HepG2 (cell line): ENCODE measurements around the gene SEMA7A. TPM values are rescaled to one million over a fixed set of nuclear protein-coding genes. Genes with fewer than 3 reads are reported as not detected.

ENCODE experiments used
- ATAC-seq: fragments of 200-7000 bp; cut with Tn5 transposase; 3 replicates; pipeline ENCODE4 v1.9.1; 2020; ENCODE audit warnings: mild to moderate bottlenecking, moderate library complexity
- BruUV-seq: library from RNA; stranded (reverse); fragments of 400-500 nt; replicated peaks from 2 replicates; lab custom pipeline; 2021; lab: Mats Ljungman, UMichigan
- CTCF ChIA-PET: fragments of 300-600 bp; formaldehyde crosslinking; extraction: SDS; loops from one replicate; lab custom pipeline; 2021; ENCODE audit warnings: low total read pairs, inconsistent platforms, low intra/inter-chr PET ratio; lab: Yijun Ruan, JAX
- POLR2A ChIA-PET: fragments of 350-600 bp; sonication (Branson Sonifier 250); formaldehyde crosslinking; loops from one replicate; lab custom pipeline; 2020; ENCODE audit warnings: antibody characterized with exemption, inconsistent platforms; lab: Yijun Ruan, JAX
- DNase-seq: peaks from one replicate; pipeline ENCODE4 v3.0.0-alpha.2; 2015; ENCODE audit warnings: low spot score
- FAIRE-seq: peaks from 3 replicates; lab custom pipeline; 2011; peaks lifted over from hg19 to GRCh38; lab: Jason Lieb, UNC
- H2AFZ ChIP-seq: one replicate; pipeline ENCODE4 v1.6.1; 2011; ENCODE audit warnings: low read length, inconsistent platforms
- H3K27ac ChIP-seq: fragments of 300-600 bp; 3 replicates; pipeline ENCODE4 v1.8.0; 2011; ENCODE audit warnings: mixed run types, mild to moderate bottlenecking, mixed read lengths, low read length, inconsistent platforms; ENCODE audit not compliant: insufficient read depth; ENCODE audit errors: extremely low read length
- H3K27me3 ChIP-seq, 2 experiments: fragments of 200-600 bp in 1 of 2; 2 replicates in 1 of 2; 3 replicates in 1 of 2; pipeline versions ENCODE4 v1.6.0 to v1.8.0; 2011; ENCODE audit warnings: low read length in 2 of 2, mild to moderate bottlenecking in 2 of 2, moderate library complexity in 2 of 2, inconsistent platforms in 1 of 2; ENCODE audit not compliant: insufficient read depth in 2 of 2, control insufficient read depth in 1 of 2
- H3K36me3 ChIP-seq, 2 experiments: fragments of 200-600 bp in 1 of 2; replicated peaks in 1 of 2; 2 replicates in 1 of 2; 3 replicates in 1 of 2; pipeline versions ENCODE4 v1.5.1 to v1.8.0; 2011; ENCODE audit warnings: low read length in 2 of 2, inconsistent platforms in 1 of 2; ENCODE audit not compliant: insufficient read depth in 2 of 2, control insufficient read depth in 1 of 2
- H3K4me1 ChIP-seq: 2 replicates; pipeline ENCODE4 v1.5.1; 2012; ENCODE audit warnings: low read length, inconsistent platforms; ENCODE audit not compliant: insufficient read depth
- H3K4me2 ChIP-seq: 2 replicates; pipeline ENCODE4 v1.6.0; 2011; ENCODE audit warnings: low read depth, low read length, inconsistent platforms
- H3K4me3 ChIP-seq, 3 experiments: fragments of 200-600 bp in 1 of 3; sonication (generic), shearing (Covaris generic) in 1 of 3; replicated peaks in 1 of 3; 2 replicates each; pipeline ENCODE4 v1.5.1; 2011 to 2016; ENCODE audit warnings: low read length in 3 of 3, inconsistent platforms in 2 of 3, low read depth in 2 of 3, mild to moderate bottlenecking in 2 of 3, control low read depth in 1 of 3, mixed read lengths in 1 of 3; ENCODE audit not compliant: insufficient read depth in 1 of 3
- H3K79me2 ChIP-seq: one replicate; pipeline ENCODE4 v1.6.1; 2011; ENCODE audit warnings: low read length, inconsistent platforms; ENCODE audit not compliant: insufficient read depth
- H3K9ac ChIP-seq: 2 replicates; pipeline ENCODE4 v1.6.0; 2011; ENCODE audit warnings: mild to moderate bottlenecking, low read depth, low read length, inconsistent platforms; ENCODE audit not compliant: insufficient read depth
- H3K9me3 ChIP-seq: 2 replicates; pipeline ENCODE4 v1.5.1; 2012; ENCODE audit warnings: mild to moderate bottlenecking, low read length
- H4K20me1 ChIP-seq: 2 replicates; pipeline ENCODE4 v1.6.0; 2011; ENCODE audit warnings: inconsistent platforms, mild to moderate bottlenecking, low read length, moderate library complexity; ENCODE audit not compliant: insufficient read depth
- AGO1 ChIP-seq: fragments of 200-400 bp; formaldehyde crosslinking; IDR thresholded peaks from 2 replicates; pipeline ENCODE4 v1.6.1; 2017; ENCODE audit warnings: mild to moderate bottlenecking, low read depth, low read length, moderate library complexity; ENCODE audit not compliant: poor library complexity, severe bottlenecking
- BORCS8-MEF2B ChIP-seq: sonication (generic); formaldehyde crosslinking; IDR thresholded peaks from 2 replicates; pipeline ENCODE4 v1.8.0; 2022; ENCODE audit warnings: mild to moderate bottlenecking, missing genetic modification reagents
- CREB1 ChIP-seq, 2 experiments: fragments of 450-650 bp in 1 of 2; IDR thresholded peaks; 2 replicates each; pipeline ENCODE4 v1.6.1; 2016 to 2017; ENCODE audit warnings: control low read depth in 1 of 2, mild to moderate bottlenecking in 1 of 2, missing compliant biosample characterization in 1 of 2, missing genetic modification characterization in 1 of 2
- EEA1 ChIP-seq: sonication (generic); formaldehyde crosslinking; IDR thresholded peaks from 2 replicates; pipeline ENCODE4 v1.5.1; 2020; ENCODE audit warnings: mild to moderate bottlenecking, missing genetic modification reagents, borderline replicate concordance
- GFI1 ChIP-seq: sonication (generic); formaldehyde crosslinking; IDR thresholded peaks from 2 replicates; pipeline ENCODE4 v1.5.0; 2020; ENCODE audit warnings: missing genetic modification reagents, mild to moderate bottlenecking, borderline replicate concordance
- MBNL3 ChIP-seq: fragments of 250-450 bp; sonication (Bioruptor Pico); conservative IDR thresholded peaks from 2 replicates; pipeline ENCODE4 v1.8.0; 2022; ENCODE audit warnings: mild to moderate bottlenecking, inconsistent platforms
- MIER2 ChIP-seq: IDR thresholded peaks from 2 replicates; pipeline ENCODE4 v1.6.1; 2016; ENCODE audit warnings: missing biosample characterization, missing genetic modification reagents
- PPARG ChIP-seq: conservative IDR thresholded peaks from 2 replicates; pipeline ENCODE4 v1.6.1; 2016; ENCODE audit warnings: missing biosample characterization, missing genetic modification reagents
- ZBTB20 ChIP-seq: sonication (generic); formaldehyde crosslinking; IDR thresholded peaks from 2 replicates; pipeline ENCODE4 v1.8.1; 2023; ENCODE audit warnings: missing genetic modification reagents, low read depth, mild to moderate bottlenecking, borderline replicate concordance
- ZBTB38 ChIP-seq: sonication (generic); formaldehyde crosslinking; IDR thresholded peaks from 2 replicates; pipeline ENCODE4 v1.5.1; 2020; ENCODE audit warnings: mild to moderate bottlenecking, missing genetic modification reagents
- ZNF644 ChIP-seq: IDR thresholded peaks from 2 replicates; pipeline ENCODE4 v1.6.1; 2016; ENCODE audit warnings: low read depth
- ZNF672 ChIP-seq: sonication (generic); formaldehyde crosslinking; IDR thresholded peaks from 2 replicates; pipeline ENCODE4 v1.8.1; 2022; ENCODE audit warnings: missing genetic modification reagents
- ZNF720 ChIP-seq: sonication (generic); formaldehyde crosslinking; IDR thresholded peaks from 2 replicates; pipeline ENCODE4 v1.4.0; 2020; ENCODE audit warnings: missing genetic modification reagents
- ZNF766 ChIP-seq: sonication (generic); formaldehyde crosslinking; IDR thresholded peaks from 2 replicates; pipeline ENCODE4 v1.5.0; 2020; ENCODE audit warnings: missing genetic modification reagents, borderline replicate concordance
- WGBS: methylation state at CpG from one replicate; pipeline ENCODE4 v1.1.6; 2017; ENCODE audit warnings: low lambda C conversion rate; 5-methylcytosine and 5-hydroxymethylcytosine counted together
- in situ Hi-C: cut with HindIII; loops from 2 replicates; pipeline ENCODE4 v1.10.0; 2017; ENCODE audit warnings: low pct_unique_long_range_greater_than_20kb; ENCODE audit not compliant: extremely low pct_ligation_motif_present
- intact Hi-C: fragments of 100-400 bp; cut with micrococcal nuclease; formaldehyde crosslinking; loops from one replicate; pipeline ENCODE4 v1.10.0; 2022; ENCODE audit not compliant: unreplicated experiment
- polyA plus RNA-seq, 8 experiments: library from polyadenylated mRNA; depleted of rRNA in 3 of 8; stranded (reverse) in 7 of 8; unstranded in 1 of 8; fragments of >200 nt; fragmentation: Illumina TruSeq in 4 of 8; extraction: Trizol in 4 of 8; gene quantifications; 2 replicates each; pipeline versions ENCODE4 v1.2.1 to v1.2.3, GENCODE V29; 2011 to 2016; ENCODE audit warnings: low read depth in 4 of 8, missing spikeins in 1 of 8, mixed read lengths in 1 of 8; ENCODE audit not compliant: insufficient read depth in 1 of 8
- total RNA-seq, 5 experiments: library from RNA; depleted of rRNA; stranded (reverse); fragments of >200 nt; fragmentation: Illumina TruSeq; extraction: Trizol; gene quantifications; 2 replicates each; pipeline ENCODE4 v1.2.3, GENCODE V29; 2016; ENCODE audit warnings: low read depth in 1 of 5
- TF ChIP-seq, protein P1 (sequence below): sonication (generic); formaldehyde crosslinking; conservative IDR thresholded peaks from 2 replicates; pipeline ENCODE4 v1.4.0; 2020; ENCODE audit warnings: mild to moderate bottlenecking, missing genetic modification reagents, moderate library complexity
- TF ChIP-seq, protein P2 (sequence below): sonication (generic); formaldehyde crosslinking; IDR thresholded peaks from 2 replicates; pipeline ENCODE4 v1.4.0; 2020; ENCODE audit warnings: missing genetic modification reagents; ENCODE audit errors: not compliant biosample characterization
- TF ChIP-seq, protein P3 (sequence below): sonication (generic); formaldehyde crosslinking; IDR thresholded peaks from 2 replicates; pipeline ENCODE4 v1.8.1; 2023; ENCODE audit warnings: mild to moderate bottlenecking, missing genetic modification reagents
- TF ChIP-seq, protein P4 (sequence below): fragments of 450-650 bp; IDR thresholded peaks from 2 replicates; pipeline ENCODE4 v1.6.1; 2017; ENCODE audit warnings: mild to moderate bottlenecking

The SEMA7A gene
- total and polyA plus RNA-seq, 2 of the 13 experiments (the other 11 are each of a cell fraction or from before 2014, with no cell fraction given) = 9.0 to 15.8 TPM

DNA sequence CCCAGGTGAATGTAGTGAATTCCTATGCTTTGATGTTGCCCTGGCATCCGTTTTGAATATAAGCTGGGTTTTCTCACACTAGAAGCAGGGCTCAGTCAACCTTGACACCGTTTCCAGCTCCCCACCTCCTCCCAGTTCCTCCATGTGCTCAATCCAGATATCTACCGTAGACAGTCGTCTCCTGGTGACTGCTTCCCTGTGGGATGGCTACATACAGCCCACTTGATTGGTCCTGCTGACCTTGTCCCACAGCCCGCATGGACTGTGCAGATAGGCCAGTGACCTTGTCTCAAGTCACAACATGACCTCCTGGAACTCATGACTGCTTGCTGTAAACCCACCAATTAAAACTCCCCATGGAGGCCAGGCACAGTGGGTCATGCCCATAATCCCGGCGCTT is 8.1 kb downstream of the SEMA7A start:
- Histone ChIP-seq H3K36me3 (peaks cover 0 to 1% of the 10 kb centered on the region in 2 experiments; a peak in 3 of 5 replicates), H3K4me1 (peaks cover 100% of the 10 kb centered on the region), H3K4me2 (no peak overlapping the region), H3K27ac (no peak overlapping the region), H3K4me3 (no peak overlapping the region)
- BruUV-seq = no TSS peak
- ATAC-seq = no peak
- intact Hi-C loops = no loop called here
- POLR2A ChIA-PET = interaction anchor here (0.6 to 8.1 kb wide), 3 partner anchors 8 to 41 kb away, joined by 3 to 107 read pairs (median 4); partner anchors contain the start of gene SEMA7A
- TF ChIP-seq ZBTB38 (CRISPR knock-in tag) (no peak), BORCS8-MEF2B (CRISPR knock-in tag) (no peak), PPARG (CRISPR knock-in tag) (no peak), ZNF644 (CRISPR knock-in tag) (no peak), ZBTB20 (no peak), ZNF720 (CRISPR knock-in tag) (no peak), ZNF766 (CRISPR knock-in tag) (no peak), ZNF672 (CRISPR knock-in tag) (no peak), MBNL3 (CRISPR knock-in tag) (no peak), EEA1 (CRISPR knock-in tag) (no peak), MIER2 (CRISPR knock-in tag) (no peak), CREB1 (IDR thresholded peaks at IDR 0.05) (no peak), CREB1 (CRISPR knock-in tag; IDR thresholded peaks at IDR 0.05) (no peak), AGO1 (no peak), GFI1 (CRISPR knock-in tag) (no peak)
- TF ChIP-seq, protein P1, sequence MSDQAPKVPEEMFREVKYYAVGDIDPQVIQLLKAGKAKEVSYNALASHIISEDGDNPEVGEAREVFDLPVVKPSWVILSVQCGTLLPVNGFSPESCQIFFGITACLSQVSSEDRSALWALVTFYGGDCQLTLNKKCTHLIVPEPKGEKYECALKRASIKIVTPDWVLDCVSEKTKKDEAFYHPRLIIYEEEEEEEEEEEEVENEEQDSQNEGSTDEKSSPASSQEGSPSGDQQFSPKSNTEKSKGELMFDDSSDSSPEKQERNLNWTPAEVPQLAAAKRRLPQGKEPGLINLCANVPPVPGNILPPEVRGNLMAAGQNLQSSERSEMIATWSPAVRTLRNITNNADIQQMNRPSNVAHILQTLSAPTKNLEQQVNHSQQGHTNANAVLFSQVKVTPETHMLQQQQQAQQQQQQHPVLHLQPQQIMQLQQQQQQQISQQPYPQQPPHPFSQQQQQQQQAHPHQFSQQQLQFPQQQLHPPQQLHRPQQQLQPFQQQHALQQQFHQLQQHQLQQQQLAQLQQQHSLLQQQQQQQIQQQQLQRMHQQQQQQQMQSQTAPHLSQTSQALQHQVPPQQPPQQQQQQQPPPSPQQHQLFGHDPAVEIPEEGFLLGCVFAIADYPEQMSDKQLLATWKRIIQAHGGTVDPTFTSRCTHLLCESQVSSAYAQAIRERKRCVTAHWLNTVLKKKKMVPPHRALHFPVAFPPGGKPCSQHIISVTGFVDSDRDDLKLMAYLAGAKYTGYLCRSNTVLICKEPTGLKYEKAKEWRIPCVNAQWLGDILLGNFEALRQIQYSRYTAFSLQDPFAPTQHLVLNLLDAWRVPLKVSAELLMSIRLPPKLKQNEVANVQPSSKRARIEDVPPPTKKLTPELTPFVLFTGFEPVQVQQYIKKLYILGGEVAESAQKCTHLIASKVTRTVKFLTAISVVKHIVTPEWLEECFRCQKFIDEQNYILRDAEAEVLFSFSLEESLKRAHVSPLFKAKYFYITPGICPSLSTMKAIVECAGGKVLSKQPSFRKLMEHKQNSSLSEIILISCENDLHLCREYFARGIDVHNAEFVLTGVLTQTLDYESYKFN (CRISPR knock-in tag) = no peak
- TF ChIP-seq, protein P2, sequence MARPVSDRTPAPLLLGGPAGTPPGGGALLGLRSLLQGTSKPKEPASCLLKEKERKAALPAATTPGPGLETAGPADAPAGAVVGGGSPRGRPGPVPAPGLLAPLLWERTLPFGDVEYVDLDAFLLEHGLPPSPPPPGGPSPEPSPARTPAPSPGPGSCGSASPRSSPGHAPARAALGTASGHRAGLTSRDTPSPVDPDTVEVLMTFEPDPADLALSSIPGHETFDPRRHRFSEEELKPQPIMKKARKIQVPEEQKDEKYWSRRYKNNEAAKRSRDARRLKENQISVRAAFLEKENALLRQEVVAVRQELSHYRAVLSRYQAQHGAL (CRISPR knock-in tag) = no peak
- TF ChIP-seq, protein P3, sequence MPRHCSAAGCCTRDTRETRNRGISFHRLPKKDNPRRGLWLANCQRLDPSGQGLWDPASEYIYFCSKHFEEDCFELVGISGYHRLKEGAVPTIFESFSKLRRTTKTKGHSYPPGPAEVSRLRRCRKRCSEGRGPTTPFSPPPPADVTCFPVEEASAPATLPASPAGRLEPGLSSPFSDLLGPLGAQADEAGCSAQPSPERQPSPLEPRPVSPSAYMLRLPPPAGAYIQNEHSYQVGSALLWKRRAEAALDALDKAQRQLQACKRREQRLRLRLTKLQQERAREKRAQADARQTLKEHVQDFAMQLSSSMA (CRISPR knock-in tag) = no peak
- TF ChIP-seq, protein P4, sequence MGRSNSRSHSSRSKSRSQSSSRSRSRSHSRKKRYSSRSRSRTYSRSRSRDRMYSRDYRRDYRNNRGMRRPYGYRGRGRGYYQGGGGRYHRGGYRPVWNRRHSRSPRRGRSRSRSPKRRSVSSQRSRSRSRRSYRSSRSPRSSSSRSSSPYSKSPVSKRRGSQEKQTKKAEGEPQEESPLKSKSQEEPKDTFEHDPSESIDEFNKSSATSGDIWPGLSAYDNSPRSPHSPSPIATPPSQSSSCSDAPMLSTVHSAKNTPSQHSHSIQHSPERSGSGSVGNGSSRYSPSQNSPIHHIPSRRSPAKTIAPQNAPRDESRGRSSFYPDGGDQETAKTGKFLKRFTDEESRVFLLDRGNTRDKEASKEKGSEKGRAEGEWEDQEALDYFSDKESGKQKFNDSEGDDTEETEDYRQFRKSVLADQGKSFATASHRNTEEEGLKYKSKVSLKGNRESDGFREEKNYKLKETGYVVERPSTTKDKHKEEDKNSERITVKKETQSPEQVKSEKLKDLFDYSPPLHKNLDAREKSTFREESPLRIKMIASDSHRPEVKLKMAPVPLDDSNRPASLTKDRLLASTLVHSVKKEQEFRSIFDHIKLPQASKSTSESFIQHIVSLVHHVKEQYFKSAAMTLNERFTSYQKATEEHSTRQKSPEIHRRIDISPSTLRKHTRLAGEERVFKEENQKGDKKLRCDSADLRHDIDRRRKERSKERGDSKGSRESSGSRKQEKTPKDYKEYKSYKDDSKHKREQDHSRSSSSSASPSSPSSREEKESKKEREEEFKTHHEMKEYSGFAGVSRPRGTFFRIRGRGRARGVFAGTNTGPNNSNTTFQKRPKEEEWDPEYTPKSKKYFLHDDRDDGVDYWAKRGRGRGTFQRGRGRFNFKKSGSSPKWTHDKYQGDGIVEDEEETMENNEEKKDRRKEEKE = no peak
- TF ChIP-seq, all 625 proteins: peak for 0
- Histone ChIP-seq H3K27me3 (no peaks in the 10 kb centered on the region), H3K9ac (no peak overlapping the region), H4K20me1 (peaks cover 6% of the 10 kb centered on the region), H3K9me3 (no peaks in the 10 kb centered on the region), H3K79me2 (peaks cover 61% of the 10 kb centered on the region), H2AFZ (no peak overlapping the region)
- in situ Hi-C loops = no loop called here
- 77% methylated on average over 7 of the region's 7 CpGs for WGBS
- CTCF ChIA-PET = no interaction called here
- FAIRE-seq (no peak), DNase-seq (no peak)
